GM19239 (cell line): Measurements from ENCODE around the gene CLEC6A.
"Not testable (repeated sequence)": the region's sequence is repeated elsewhere in the genome, so short reads cannot be mapped to it uniquely, and the experiment has no call there.

ENCODE experiments used
- DNase-seq: peaks from one replicate; pipeline ENCODE4 v3.0.0; 2011; ENCODE audit warnings: low spot score; ENCODE audit not compliant: insufficient read length
- FAIRE-seq: peaks from 2 replicates; lab custom pipeline; 2011; peaks lifted over from hg19 to GRCh38; lab: Jason Lieb, UNC

The CLEC6A gene

DNA sequence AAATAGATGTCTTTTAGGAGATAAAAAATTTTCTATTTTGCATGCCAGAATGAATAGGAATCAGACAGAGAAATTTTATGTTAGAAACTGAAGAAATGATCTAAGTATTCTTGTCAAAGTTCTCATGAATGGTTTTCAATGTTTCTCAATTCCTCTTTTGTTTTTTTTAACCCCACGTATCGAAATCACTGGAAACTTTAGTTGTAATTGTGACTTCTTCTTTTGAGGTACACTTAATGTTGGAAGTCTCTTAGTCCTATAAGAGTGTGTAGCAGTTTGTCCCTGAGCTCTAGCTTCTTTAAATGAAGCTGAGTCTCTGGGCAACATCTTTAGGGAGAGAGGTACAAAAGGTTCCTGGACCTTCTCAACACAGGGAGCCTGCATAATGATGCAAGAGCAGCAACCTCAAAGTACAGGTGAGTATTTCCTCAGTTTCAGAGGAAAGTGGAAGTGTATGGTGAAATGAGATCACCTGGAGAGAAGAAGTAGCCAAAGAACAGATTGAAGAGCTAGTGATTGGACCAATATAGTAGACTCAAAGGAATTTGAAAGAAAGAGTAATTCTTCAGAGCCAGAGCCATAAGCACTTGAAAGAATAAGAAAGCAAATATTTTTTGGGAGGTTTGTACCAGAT, at the start of gene CLEC6A:
TSS of gene CLEC6A (plus strand) at position 236 of the 634 bp plus-strand sequence. CDS start at position 386, 150 bp downstream.
- FAIRE-seq, result peak; percentile 95
- DNase-seq, result no peak

- not testable (repeated sequence) for DNase-seq, FAIRE-seq
Measured at GRCh38 chr12:8419576-8419975, 36.2 kb upstream of the CLEC6A start.

DNA sequence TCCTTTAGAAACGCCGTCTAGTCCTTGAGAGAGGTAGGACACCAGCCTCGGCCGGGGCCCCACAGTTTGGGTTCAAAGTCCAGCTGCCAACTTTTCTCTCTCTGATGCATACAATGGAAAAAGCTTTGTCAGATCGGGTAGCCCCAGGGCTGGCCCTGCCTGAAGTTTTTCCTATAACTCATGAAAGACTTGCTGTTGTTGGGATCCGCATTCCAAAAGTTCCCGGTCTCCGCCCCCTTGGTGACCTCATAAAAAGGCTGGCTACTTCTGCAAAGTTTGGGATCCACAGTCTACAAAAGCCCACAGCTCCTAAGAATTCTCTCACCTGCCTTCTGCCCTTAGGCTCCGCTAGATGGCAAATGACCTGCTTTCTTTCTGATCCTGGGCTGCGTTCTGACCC, 35.3 kb upstream of the CLEC6A start:
- DNase-seq, result no peak
- FAIRE-seq, result no peak

- DNase-seq, FAIRE-seq: not testable (repeated sequence)
Measured at GRCh38 chr12:8444536-8445278, 11.1 kb upstream of the CLEC6A start.

- no peak for FAIRE-seq
- no peak for DNase-seq
Measured at GRCh38 chr12:8445731-8446130, 10.0 kb upstream of the CLEC6A start.

DNA sequence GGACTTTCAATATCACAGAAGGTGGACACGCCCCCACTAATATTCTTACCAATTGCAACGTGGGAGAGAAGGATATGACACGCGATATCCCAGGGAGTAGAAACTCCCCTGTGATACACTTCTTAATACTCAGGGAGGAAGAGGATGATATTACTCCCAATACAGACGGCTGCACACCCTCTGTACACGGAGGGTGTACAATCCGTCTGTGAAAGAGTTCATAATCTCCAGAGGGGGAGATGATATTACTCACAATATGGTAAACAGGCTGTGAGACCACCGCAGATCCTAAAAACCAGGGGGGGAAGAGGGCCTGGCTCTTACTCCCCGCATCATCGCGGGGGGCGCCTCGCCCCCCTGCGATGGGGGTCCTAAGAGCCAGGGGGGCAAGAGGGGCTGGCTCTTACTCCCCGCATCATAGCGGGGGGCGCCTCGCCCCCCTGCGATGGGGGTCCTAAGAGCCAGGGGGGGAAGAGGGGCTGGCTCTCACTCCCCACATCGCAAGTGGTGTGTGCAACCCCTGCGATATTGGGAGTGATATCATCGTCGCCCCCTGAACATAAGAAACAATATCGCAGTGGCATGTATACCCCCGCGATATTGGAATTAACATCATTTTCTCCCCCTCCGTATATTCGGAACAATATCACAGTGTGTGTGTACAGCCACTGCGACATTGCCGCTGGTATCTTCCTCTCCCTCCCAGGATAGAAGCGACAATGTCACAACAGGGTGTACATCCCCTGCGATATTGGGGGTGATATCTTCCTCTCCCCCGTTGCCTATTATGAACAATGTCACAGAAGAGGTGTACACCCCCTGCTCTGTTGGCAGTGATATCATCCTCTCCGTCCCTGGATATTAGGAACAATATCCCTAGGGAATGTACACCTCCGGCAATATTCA, 8.9 kb upstream of the CLEC6A start:
- FAIRE-seq (no peak), DNase-seq (no peak)

DNA sequence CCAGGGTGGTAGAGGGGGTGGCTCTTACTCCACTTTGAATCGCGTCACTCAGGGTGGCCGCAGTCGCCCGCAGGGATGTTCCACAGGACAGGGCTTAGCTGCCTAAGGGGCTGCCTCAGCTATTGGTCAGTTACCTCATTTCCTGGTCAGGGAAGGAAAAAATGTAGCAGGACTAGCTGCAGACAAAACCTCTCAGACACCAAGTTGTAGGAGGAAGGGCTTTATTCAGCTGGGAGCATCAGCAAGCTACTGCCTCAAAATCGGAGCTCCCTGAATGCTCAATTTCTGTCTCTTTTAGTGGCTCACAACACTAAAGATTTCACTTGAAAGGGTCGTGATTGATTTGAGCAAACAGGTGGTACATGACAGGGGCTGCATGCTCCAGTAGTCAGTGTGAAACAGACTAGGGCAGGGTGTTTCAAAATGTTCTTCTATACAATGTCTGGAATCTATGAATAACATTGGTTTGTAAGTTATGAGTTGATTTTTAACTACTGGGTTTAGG, 6.4 kb upstream of the CLEC6A start:
- FAIRE-seq, result peak; percentile 90
- DNase-seq, result no peak

DNA sequence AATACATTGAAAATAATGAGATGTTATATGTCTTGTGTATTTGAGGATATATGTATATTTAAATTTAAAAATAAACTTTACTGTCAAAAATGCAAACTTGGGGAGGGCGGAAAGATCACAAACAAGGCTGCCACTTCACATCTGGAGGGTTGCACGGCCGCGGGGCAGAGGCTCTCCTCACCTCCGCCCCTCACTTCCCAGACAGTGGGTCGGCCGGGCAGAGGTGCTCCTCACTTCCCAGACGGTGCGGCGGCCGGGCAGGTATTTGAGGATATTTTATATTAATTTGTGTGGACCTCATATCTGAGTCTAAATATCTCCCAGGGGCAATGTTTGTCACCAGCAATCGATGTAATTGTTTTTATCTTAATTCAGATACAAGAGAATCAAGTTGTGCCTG, 3.7 kb upstream of the CLEC6A start:
- FAIRE-seq (no peak), DNase-seq (no peak)

GRCh38 chr12:8453021-8453513, 2.7 kb upstream of the CLEC6A start:
- FAIRE-seq, result no peak
- no peak for DNase-seq

- no peak for DNase-seq
- no peak for FAIRE-seq
Measured at GRCh38 chr12:8453796-8454195, 2.0 kb upstream of the CLEC6A start.

DNA sequence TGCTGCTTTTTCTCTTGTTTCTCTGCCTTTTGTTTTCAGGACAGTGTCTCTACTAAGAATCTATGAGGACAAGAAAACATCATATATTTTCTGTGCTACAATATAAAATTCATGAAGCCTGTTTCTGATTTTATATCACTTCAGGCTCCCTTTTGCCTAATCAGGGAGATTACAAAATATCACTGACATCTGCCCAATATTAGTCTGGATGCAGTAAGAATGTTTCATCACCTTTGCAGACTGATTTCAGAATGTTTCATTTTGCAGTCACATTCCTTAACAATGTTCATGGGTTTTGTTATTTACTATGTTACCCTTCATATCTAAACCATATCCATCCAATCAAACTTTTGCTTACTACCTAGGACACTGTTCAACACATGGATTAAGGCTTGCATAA, 491 bp upstream of the CLEC6A start:
- DNase-seq (no peak), FAIRE-seq (no peak)

- no peak for DNase-seq
- FAIRE-seq, result no peak
Measured at GRCh38 chr12:8461426-8461825, 5.7 kb downstream of the CLEC6A start.

DNA sequence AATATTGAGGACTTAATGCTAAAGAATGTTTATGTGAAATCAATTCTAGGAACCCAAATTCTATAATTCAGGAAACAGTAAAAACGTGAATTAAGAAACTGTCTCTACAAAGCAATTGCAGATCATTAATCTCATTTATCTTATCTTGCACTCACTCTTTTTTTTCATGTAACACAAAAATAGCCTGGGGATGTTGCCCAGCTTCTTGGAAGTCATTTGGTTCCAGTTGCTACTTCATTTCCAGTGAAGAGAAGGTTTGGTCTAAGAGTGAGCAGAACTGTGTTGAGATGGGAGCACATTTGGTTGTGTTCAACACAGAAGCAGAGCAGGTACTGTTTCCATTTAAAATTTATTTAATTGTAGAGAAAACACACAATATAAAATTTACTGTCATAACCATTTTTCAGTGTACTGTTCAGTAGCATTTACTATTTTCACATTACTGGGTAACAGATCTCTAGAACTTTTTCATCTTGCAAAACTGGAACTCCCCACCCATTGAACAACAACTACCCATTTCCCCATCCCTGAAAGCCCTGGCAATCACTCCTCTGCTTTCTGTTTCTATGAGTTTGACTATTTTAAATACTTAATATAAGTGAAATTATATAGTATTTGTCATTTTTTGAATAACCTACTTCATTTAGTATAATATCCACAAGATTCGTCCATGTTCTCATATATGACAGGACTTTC, 9.7 kb downstream of the CLEC6A start:
- no peak for FAIRE-seq
- DNase-seq, result no peak

DNA sequence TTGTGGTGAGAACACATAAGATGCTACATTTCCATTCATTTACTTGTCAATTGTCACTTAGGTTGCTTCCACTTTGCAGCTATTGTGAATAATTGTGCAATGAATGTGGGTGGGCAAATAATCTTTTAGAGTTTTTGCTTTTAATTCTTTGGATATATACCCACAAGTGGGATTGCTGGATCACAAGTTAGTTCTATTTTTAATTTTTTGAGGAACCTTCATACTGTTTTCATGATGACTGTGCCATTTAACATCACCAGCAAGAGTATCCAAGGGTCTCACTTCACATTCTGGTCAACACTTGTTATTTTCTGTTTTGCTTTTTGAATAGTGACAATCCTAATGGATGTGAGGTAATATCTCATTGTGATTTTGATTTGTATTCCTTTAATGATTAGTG, 10.5 kb downstream of the CLEC6A start:
- no peak for FAIRE-seq

DNA sequence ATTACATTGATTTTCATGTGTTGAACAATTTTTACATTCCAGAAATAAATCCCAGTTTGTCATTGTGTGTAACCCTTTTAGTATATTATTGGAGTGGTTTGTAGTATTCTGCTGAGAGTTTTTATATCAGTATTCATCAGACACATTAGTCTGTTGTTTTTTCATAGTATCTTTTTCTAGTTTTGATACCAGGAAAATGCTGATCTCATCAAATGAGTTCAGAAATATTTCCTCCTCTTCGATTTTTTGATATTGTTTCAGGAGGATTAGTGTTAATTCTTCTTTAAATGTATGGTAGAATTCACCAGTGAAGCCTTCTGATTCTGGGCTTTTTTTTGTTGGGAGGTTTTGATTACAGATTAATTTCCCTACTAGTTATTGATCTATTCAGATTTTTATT, 15.3 kb downstream of the CLEC6A start:
- DNase-seq, result no peak
- FAIRE-seq, result no peak

More for the DNA sequence above, 10.5 kb downstream of the CLEC6A start:
- no peak for DNase-seq

DNA sequence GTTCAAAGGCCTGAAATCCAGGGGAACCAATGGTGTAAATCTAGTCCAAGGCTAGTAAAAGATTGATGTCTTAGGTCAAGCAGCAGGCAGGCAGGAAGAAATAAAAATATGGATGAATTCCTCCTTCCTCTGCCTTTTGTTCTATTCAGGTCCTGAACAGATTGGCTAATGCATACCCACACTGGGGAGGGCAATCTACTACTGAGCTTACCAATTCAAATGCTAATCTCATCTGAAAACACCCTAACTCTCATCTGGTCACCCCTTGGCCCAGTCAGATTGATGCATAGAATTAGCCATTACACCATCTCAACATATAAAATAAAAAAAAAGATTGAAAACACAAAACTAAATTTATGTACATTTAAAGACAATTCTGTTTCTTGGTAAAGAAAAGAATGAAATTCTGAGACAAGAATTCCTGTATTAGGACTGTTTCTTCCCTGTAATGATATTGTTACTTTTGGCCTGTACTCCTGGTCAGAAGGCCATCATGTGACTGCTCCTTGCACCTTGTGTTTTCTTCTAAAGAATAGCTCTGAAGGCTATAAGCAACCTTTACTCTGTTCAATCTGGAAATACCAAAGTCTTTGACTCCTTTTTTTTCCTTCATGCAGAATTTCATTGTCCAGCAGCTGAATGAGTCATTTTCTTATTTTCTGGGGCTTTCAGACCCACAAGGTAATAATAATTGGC, 19.9 kb downstream of the CLEC6A start:
- FAIRE-seq, result no peak
- DNase-seq, result no peak

DNA sequence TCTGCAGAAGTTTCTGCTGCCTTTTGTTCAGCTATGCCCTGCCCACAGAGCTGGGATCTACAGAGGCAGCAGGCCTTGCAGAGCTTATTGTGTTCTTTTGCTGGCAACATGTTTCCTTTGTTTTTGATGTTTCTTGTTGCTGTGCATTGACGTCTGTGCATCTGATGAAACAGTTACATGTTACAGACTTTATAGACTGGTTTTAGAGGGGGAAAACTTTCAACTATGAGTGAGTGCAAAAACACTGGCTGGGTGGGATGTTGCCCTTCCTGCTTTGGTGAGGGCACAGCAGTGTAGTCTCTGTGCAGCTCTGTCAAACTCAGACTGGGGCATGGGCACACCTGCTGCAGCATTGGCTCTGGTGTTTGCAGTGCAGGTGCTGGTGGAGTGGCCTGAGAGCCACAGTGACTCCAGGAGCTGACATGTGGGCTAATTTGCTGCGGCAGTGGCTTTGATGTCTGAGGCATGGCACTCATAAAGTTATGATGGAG, 26.9 kb downstream of the CLEC6A start:
- no peak for DNase-seq
- no peak for FAIRE-seq

DNA sequence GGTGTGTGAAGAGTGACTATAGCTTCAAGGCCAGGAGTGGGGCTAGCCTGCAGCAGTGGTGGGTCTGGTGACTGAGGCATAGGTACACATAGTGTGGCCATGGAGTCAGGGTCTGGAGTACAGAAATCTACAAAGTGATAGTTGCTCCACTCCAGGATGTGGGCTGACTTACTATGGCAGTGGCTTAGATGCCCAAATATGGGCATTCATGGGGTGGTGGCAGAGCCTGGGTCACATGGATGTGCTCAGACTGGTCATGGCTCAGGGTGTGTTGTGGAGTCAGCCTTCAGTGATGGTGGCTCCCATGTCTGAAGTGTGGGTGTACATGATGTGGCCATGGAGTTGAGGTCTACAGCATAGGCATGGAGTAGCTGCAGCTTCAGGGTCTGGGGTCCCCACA, 27.3 kb downstream of the CLEC6A start:
- FAIRE-seq, result no peak
- DNase-seq, result no peak
